ENCODE data around the gene CAST.

DNA sequence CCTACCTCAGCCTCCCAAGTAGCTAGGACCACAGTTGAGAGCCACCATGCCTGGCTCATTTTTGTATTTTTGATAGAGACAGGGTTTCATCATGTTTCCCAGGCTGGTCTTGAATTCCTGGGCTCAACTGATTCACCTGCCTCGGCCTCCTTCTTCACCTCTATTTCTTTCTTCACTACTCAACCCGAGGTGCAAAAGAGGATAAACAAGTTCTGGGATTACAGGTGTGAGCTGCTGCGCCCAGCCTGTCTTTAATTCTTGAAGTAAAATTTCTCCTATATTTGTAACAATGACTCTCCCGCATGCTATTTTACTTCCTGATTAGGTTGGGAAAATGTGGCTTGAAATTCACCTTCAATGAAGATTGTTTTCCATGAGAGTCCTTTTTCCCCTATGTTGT lies 46.4 kb downstream of the CAST start:
- no peak for TF ChIP-seq POLR2AphosphoS5 (IDR thresholded peaks at IDR 0.05; ENCODE audit: low read depth, low read length)
- no peak for TF ChIP-seq TAF1 (IDR thresholded peaks at IDR 0.05; ENCODE audit: borderline replicate concordance, insufficient read depth, low read length)

All from PFSK-1 (cell line).